IPS-11a (cell line): Measurements from ENCODE around the gene MERTK.
"Not testable (repeated sequence)": the region's sequence is repeated elsewhere in the genome, so short reads cannot be mapped to it uniquely, and the experiment has no call there.

Experiments used
- H3K4me3 ChIP-seq: one replicate; pipeline ENCODE4 v1.5.1; 2013; ENCODE audit warnings: low read depth, low read length, control low read depth

MERTK gene

GRCh38 chr2:111945444-111946293 lies 47.3 kb downstream of the MERTK start:
- H3K4me3 ChIP-seq = no peak overlapping the region

- no peak overlapping the region for H3K4me3 ChIP-seq
Observed at GRCh38 chr2:111946294-111947114, 48.1 kb downstream of the MERTK start.

GRCh38 chr2:111947219-111947618 lies 48.8 kb downstream of the MERTK start:
- no peak overlapping the region for H3K4me3 ChIP-seq

- no peak overlapping the region for H3K4me3 ChIP-seq
Observed at GRCh38 chr2:111948832-111949231, 50.4 kb downstream of the MERTK start.

- H3K4me3 ChIP-seq = no peak overlapping the region
Observed at GRCh38 chr2:111950236-111950635, 51.8 kb downstream of the MERTK start.

GRCh38 chr2:111951486-111951885 lies 53.1 kb downstream of the MERTK start:
- H3K4me3 ChIP-seq = no peak overlapping the region

- no peak overlapping the region for H3K4me3 ChIP-seq
Observed at GRCh38 chr2:111952871-111953452, 54.6 kb downstream of the MERTK start.

GRCh38 chr2:111954602-111955332 lies 56.4 kb downstream of the MERTK start:
- no peak overlapping the region for H3K4me3 ChIP-seq

GRCh38 chr2:111957872-111958354 lies 59.5 kb downstream of the MERTK start:
- H3K4me3 ChIP-seq = no peak overlapping the region

- H3K4me3 ChIP-seq = no peak overlapping the region
Observed at GRCh38 chr2:111958901-111959300, 60.5 kb downstream of the MERTK start.

- no peak overlapping the region for H3K4me3 ChIP-seq
Observed at GRCh38 chr2:111961663-111962062, 63.3 kb downstream of the MERTK start.

GRCh38 chr2:111963086-111963485 lies 64.7 kb downstream of the MERTK start:
- H3K4me3 ChIP-seq = not testable (repeated sequence)

- not testable (repeated sequence) for H3K4me3 ChIP-seq
Observed at GRCh38 chr2:111963508-111963907, 65.1 kb downstream of the MERTK start.

- no peak overlapping the region for H3K4me3 ChIP-seq
Observed at GRCh38 chr2:111965062-111965461, 66.7 kb downstream of the MERTK start.

GRCh38 chr2:111966241-111966640 lies 67.8 kb downstream of the MERTK start:
- no peak overlapping the region for H3K4me3 ChIP-seq

GRCh38 chr2:111967018-111967417 lies 68.6 kb downstream of the MERTK start:
- no peak overlapping the region for H3K4me3 ChIP-seq

GRCh38 chr2:111970453-111970852 lies 72.0 kb downstream of the MERTK start:
- no peak overlapping the region for H3K4me3 ChIP-seq

GRCh38 chr2:111972955-111973565 lies 74.7 kb downstream of the MERTK start:
- no peak overlapping the region for H3K4me3 ChIP-seq

GRCh38 chr2:111973701-111974100 lies 75.3 kb downstream of the MERTK start:
- H3K4me3 ChIP-seq = no peak overlapping the region

GRCh38 chr2:111975053-111975552 lies 76.7 kb downstream of the MERTK start:
- H3K4me3 ChIP-seq = no peak overlapping the region
